ENCODE data around the gene HES3.
"Not testable (repeated sequence)": the region's sequence is repeated elsewhere in the genome, so short reads cannot be mapped to it uniquely, and the experiment has no call there.

The HES3 gene

DNA sequence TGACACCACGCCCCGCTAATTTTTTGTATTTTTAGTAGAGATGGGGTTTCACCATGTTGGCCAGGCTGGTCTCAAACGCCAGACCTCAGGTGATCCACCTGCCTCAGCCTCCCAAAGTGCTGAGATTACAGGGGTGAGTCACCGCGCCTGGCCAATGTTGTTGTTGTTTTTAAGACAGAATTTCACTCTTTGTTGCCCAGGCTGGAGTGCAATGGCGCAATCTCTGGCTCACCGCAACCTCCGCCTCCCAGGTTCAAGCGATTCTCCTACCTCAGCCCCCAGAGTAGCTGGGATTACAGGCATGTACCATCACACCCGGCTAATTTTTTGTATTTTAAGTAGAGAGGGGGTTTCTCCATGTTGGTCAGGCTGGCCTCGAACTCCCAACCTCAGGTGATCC, 24.3 kb upstream of the HES3 start:
- not testable (repeated sequence) for DNase-seq (ENCODE audit: low read depth)

GRCh38 chr1:6220236-6220635, 23.7 kb upstream of the HES3 start:
- DNase-seq (ENCODE audit: low read depth) = no peak

DNA sequence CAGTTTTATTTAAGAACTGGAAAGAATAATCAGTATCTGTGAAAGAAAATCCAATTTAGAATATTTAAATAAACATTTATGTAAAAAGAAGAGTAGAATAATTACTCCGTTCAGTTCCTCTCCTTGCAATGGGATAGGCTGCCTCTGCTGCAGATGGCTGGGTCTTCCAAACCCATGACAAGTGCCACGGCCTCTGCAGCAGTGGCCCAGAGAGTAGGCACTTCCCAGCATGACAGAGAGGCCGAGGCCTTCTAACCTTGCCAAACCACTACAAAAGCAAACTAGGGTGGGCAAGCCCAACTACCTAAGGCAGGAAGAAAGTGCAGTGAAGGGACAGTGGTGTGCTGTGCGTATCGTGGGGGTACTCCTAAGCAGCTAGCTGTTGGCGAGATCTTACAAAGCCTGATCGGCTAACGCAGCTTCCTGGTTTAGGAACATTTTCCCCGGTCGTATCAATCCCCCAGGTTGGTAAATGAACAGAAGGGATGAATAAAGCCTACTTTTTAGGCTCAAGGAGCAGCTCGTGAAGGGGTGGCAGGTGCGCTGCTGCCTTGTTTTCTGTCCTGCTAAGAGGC, 22.7 kb upstream of the HES3 start:
- DNase-seq (ENCODE audit: low read depth) = no peak

DNA sequence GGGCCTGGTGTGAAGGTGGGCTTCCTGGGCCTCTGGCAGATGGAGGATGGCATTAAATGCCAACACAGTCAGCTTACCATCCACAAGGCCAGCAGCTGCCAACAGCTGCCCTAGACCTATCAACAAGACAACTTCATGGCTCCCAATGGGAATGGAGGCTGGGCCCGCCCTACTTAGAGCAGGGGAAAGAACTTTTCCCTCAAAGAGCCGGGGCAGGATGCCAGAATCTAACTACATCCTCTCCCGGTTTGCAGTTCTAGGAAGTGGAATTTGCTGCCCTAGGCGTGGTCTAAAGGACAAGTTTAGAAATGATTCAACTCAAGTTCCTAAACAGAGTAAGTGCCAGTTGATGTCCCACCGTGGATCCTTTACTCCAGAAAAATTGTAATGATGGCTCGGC, 21.3 kb upstream of the HES3 start:
- peak; percentile 67 for DNase-seq (ENCODE audit: low read depth)

DNA sequence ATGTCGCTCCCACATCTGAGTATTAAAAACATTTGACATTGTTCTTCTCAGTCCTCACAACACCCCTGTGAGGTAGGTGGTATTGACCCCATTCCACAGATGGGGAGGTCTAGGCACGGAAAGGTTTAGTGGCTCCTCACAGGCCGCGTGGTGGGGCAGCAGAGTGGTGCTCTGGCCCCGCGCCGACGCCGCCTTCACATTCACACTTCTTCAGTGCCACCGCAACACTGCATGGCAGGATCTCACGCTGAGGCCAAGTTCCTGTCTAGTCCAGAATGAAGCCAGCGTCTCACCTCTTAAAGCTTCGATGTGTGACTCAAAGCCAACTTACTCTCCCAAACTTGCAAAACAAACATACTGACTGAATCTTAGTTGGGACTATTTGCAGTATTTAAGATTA, 20.4 kb upstream of the HES3 start:
- no peak for DNase-seq (ENCODE audit: low read depth)

DNA sequence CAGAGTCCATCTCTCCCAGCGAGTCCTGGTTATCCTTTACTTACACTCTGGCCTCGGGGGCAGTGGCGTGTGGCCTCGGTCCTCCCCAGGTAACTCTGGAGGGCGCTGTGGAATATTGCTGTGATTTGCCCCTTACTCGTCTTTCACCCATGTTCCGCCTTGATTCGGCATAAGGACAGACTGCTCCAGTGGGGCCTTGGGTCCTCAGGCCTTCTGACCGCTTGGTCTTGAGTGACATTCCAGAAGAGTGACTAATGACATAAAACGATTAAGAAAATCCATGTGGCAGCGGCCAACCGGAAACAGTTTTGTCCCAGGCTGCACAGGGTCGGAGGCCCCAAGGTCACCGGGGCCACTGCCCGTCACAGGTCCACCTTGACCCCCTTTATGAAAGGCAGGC, 19.3 kb upstream of the HES3 start:
- DNase-seq (ENCODE audit: low read depth) = no peak

- no peak for DNase-seq (ENCODE audit: low read depth)
Observed at GRCh38 chr1:6225651-6226050, 18.3 kb upstream of the HES3 start.

DNA sequence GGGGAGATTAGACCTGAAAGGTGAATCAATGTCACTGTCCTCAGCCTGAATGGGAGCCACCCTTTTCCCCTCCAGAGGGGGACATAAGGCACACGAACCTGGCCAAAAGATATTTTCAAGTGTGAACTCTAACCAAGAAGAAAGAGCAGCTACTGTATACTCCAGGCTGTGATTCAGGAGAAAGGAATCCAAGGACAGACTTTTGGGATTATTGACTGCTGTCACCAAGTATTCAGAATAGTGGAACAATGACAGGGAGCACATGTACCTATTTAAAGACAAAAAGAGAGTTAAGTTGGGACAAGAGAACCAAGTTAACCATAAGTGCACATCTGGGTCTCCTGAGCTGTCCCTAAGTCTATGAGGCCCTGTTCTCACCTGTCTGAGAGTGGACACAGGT, 10.6 kb upstream of the HES3 start:
- no peak for DNase-seq (ENCODE audit: low read depth)

GRCh38 chr1:6234502-6235295, 9.3 kb upstream of the HES3 start:
- DNase-seq (ENCODE audit: low read depth) = peak; percentile 10

GRCh38 chr1:6235296-6235677, 8.7 kb upstream of the HES3 start:
- DNase-seq (ENCODE audit: low read depth) = no peak

GRCh38 chr1:6237093-6237492, 6.9 kb upstream of the HES3 start:
- DNase-seq (ENCODE audit: low read depth) = no peak

DNA sequence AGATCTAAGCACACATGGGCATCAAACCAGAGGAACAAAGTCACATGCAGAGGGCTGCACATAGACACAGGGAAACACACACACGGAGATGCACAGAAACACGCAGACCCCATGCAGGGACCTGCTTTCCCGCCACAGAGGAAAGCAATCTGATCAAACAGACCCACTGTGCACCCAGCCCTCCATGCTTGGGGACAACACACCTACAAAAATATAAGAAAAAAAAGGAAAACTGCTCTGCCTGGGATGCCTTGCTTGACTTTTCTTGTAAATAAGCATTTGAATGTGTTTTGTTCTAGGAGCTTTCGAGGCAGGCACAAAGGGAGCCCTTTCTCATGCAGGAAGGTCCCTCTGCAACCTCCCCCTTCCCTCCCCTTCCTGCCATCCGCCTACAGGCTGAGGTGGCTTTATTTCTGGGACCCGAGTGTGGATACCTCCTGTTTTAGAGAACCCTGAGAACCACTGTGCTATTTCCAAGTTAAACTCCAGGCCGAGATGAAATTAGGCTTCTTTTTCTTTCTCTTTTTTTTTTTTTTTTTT, 4.7 kb upstream of the HES3 start:
- DNase-seq (ENCODE audit: low read depth) = no peak

DNA sequence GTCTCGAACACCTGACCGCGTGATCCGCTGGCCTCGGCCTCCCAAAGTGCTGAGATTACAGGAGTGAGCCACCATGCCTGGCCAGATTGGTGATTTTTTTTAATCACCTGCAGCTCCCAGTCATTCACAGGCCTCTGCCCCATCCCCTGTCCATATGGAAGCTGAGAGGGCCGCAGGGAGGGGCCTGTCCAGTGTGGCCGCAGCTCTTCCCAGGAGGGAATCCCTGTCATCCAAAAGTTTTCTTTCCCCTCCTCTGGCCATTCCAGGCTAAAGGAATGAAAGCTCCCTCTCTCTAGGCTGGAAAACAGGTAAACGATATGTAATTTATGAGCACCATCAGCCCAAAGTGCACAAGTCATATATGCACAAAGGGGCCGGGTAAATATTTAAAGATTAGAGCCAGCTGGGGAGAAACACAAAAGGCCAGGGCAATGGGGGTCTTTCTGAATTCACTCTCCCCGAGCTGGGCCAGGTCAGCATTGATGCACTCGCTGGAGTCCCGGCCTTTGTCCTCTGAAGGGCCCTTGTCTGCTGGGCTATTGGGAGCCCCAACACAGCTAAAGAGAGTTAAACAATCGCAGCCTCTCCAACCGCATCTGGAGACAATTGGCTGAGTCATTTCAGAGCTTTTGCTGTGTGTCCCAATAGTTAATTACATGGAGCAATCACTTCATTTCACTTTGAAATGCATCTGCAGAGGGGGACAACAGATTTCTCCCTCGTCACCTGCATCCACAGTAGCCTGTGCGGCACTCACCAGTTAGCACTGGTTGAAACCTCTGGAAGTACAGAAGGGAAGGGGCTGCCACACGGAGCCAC, 3.8 kb upstream of the HES3 start:
- no peak for DNase-seq (ENCODE audit: low read depth)

DNA sequence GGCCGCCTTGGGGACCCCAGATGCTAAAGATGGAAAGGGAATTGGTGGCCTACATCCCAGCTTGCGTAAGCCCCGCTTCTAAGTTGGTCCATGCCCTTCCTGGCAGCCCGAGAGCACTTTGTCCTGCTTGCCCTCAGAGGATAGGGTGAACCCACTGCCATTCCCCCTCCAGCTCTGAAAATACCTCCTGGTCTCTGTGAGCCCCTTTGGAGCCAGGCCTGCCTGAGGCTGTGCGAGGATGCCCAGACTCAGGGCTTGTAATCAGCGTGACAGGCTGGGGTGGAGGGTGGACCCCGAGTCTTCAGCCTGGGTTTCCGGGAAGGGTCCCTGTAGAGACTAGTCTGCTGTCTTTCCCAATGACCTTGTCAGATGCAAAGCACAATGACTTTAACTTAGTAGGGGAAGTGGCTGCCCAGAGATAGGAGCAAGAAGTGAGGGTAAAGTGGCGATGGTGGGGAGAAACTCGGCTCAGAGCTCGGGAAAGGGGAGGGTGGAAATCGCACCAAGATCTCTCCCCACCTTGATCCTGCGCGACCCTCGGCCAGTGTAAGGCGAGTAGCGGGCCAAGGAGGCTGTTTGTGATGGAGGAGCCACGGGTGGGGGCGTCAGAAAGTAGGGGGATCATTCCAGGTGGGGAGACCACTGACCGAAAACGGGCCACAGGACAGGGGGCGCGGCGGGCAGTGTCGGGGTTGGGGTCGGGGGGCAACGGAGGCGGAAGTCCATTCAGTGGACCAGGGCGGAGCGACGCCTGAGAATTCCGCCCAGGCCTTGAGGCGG, 2.7 kb upstream of the HES3 start:
- no peak for DNase-seq (ENCODE audit: low read depth)

GRCh38 chr1:6241887-6242740, 1.9 kb upstream of the HES3 start:
- no peak for DNase-seq (ENCODE audit: low read depth)

DNA sequence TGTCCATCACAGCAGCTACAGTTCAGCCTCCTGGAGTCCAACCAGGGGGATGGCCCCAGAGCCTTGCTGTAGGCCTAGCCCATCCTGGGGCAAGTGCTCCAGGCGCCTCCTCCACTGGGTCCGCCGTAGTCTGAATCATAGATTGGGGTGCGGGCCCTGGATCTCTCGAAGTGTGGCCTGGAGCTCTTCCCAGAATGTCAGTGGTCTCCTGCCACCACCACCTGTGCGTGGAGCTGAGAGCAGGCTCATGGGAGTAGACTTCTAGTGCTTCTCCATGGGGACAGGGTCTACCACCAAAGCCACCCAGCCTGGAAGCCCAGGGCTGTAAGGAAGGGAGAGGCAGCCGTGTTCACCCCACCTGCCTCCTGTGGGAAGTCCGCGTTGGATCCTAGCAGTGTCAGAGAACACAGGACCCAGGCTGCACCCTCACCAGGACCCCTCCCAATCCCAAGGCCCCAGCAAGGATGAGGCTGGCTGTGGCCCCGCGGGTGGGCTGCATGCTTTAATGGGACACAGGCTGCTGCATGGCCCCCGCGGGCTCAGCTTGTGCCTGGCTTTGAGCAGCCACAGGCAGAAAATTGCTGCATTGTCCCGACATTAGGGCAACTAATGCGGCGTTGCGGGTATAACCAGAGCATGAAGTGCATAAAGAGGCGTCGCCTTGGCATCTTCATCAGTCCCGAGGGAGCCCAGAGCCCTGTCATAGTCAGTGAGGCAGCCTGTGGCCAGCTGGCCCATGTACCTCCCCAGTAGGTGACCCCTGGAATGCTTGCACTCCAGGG, 735 bp upstream of the HES3 start:
- DNase-seq (ENCODE audit: low read depth) = no peak

DNA sequence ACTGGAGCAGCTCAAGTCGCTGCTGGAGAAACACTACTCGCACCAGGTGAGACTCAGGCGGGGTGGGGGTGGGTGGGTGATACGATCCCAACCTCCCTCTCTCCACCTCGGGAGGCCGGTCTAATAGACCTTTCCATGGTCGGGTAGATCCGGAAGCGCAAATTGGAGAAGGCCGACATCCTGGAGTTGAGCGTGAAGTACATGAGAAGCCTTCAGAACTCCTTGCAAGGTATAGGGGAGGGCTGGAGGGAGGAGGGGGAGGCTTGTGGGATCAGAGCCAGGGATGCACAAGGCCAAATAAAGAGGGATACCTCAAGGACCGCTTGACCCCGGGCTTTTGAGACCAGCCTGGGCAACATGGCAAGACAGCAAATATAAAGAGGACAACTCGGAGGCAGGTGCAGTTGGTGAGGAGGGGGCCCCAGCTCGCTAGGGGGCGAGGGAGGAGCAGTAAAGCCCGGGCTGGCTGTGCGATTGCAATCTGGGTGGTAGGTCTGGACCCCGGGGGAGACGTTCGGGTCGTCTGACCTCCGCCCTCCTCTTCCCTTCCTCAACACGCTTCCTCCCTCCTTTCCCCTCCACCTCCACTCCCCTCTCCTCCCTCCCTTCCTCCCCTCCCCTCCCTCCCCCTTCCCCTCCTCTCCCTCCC, 546 bp downstream of the HES3 start:
- DNase-seq (ENCODE audit: low read depth) = no peak

GRCh38 chr1:6245086-6245868, 1.3 kb downstream of the HES3 start:
- no peak for DNase-seq (ENCODE audit: low read depth)

- no peak for DNase-seq (ENCODE audit: low read depth)
Observed at GRCh38 chr1:6245869-6246496, 2.0 kb downstream of the HES3 start.
